CD4-positive, alpha-beta T cell (primary cell): ENCODE data around the gene NT5C2. TPM values are rescaled to one million over a fixed set of nuclear protein-coding genes. Genes with fewer than 3 reads are reported as not detected.
"Not testable (repeated sequence)": the region's sequence is repeated elsewhere in the genome, so short reads cannot be mapped to it uniquely, and the experiment has no call there.

Experiments used
- ATAC-seq: fragments of 200-7000 bp; cut with Tn5 transposase; one replicate; pipeline ENCODE4 v1.10.0; 2022; ENCODE audit warnings: mild to moderate bottlenecking; ENCODE audit not compliant: poor library complexity
- CTCF ChIA-PET: fragments of 350-600 bp; sonication (Branson Sonifier 250); formaldehyde crosslinking; loops from one replicate; lab custom pipeline; 2021; ENCODE audit warnings: antibody characterized with exemption, inconsistent platforms; lab: Charles Lee
- POLR2A ChIA-PET: fragments of 350-600 bp; sonication (Branson Sonifier 250); formaldehyde crosslinking; loops from one replicate; lab custom pipeline; 2021; ENCODE audit warnings: antibody characterized with exemption, inconsistent platforms; lab: Charles Lee
- DNase-seq, 14 experiments: peaks; one replicate each; pipeline ENCODE4 v3.0.0-alpha.2; 2013 to 2020; ENCODE audit warnings: mixed read lengths in 2 of 14
- H3K27ac ChIP-seq, 2 donors: one replicate each; pipeline versions ENCODE4 v1.5.1 to v1.7.0; 2013; ENCODE audit warnings: low read length in 2 of 2, low read depth in 1 of 2, mild to moderate bottlenecking in 1 of 2
- H3K27me3 ChIP-seq, 2 experiments: 1 replicate in 1 of 2; 2 replicates in 1 of 2; pipeline versions ENCODE4 v1.6.1 to v1.7.0; 2013; ENCODE audit warnings: low read length in 2 of 2, control low read depth in 1 of 2, mild to moderate bottlenecking in 1 of 2, moderate library complexity in 1 of 2; ENCODE audit not compliant: insufficient read depth in 2 of 2, control insufficient read depth in 1 of 2
- H3K36me3 ChIP-seq: one replicate; pipeline ENCODE4 v1.6.1; 2013; ENCODE audit warnings: low read length, control low read depth; ENCODE audit not compliant: insufficient read depth
- H3K4me1 ChIP-seq: one replicate; pipeline ENCODE4 v1.6.1; 2013; ENCODE audit warnings: low read length, control low read depth; ENCODE audit not compliant: insufficient read depth
- H3K4me3 ChIP-seq: one replicate; pipeline ENCODE4 v1.5.1; 2013; ENCODE audit warnings: mild to moderate bottlenecking, low read length, moderate library complexity
- H3K9me3 ChIP-seq, 2 experiments: 1 replicate in 1 of 2; 2 replicates in 1 of 2; pipeline versions ENCODE4 v1.6.1 to v1.7.0; 2013; ENCODE audit warnings: low read length in 2 of 2, mild to moderate bottlenecking in 2 of 2, control low read depth in 1 of 2, moderate library complexity in 1 of 2; ENCODE audit not compliant: control insufficient read depth in 1 of 2, insufficient read depth in 1 of 2
- H3K27ac Mint-ChIP-seq: one replicate; pipeline ENCODE4 v1.8.0; 2020; ENCODE audit warnings: mixed read lengths
- H3K27me3 Mint-ChIP-seq: one replicate; pipeline ENCODE4 v1.8.0; 2021; ENCODE audit warnings: mixed read lengths
- H3K36me3 Mint-ChIP-seq: one replicate; pipeline ENCODE4 v1.8.0; 2021; ENCODE audit warnings: low read depth, mixed read lengths
- H3K4me1 Mint-ChIP-seq: one replicate; pipeline ENCODE4 v1.8.0; 2021; ENCODE audit warnings: low read depth, mixed read lengths
- H3K4me3 Mint-ChIP-seq: one replicate; pipeline ENCODE4 v1.8.0; 2020; ENCODE audit warnings: mild to moderate bottlenecking, mixed read lengths
- H3K9me3 Mint-ChIP-seq: one replicate; pipeline ENCODE4 v1.8.0; 2020; ENCODE audit warnings: mixed read lengths
- CTCF ChIP-seq: fragments of 200-600 bp; IDR thresholded peaks from one replicate; pipeline ENCODE4 v1.8.0; 2022; ENCODE audit warnings: antibody characterized with exemption, mild to moderate bottlenecking
- intact Hi-C, 2 experiments: fragments of 100-400 bp; cut with DNase I in 1 of 2; cut with micrococcal nuclease in 1 of 2; formaldehyde crosslinking; loops; one replicate each; pipeline versions ENCODE4 v1.15.1 to v1.9.0; 2023 to 2025; cut with DNase I, micrococcal nuclease
- total RNA-seq, 174 experiments: library from RNA in 2 of 174; stranded (reverse) in 2 of 174; gene quantifications; one replicate each; pipeline ENCODE4 v1.2.3 and lab custom pipeline; 2021 to 2026

Gene NT5C2
- total RNA-seq, 2 experiments from 2014 or later: 43.2 to 47.8 TPM

GRCh38 chr10:103166523-103166922 is 26.5 kb downstream of the NT5C2 start:
- Mint-ChIP-seq H3K36me3 (peaks cover 67% of the 10 kb centered on the region), H3K4me1 (peaks cover 7% of the 10 kb centered on the region), H3K27ac (no peak overlapping the region), H3K27me3 (no peaks in the 10 kb centered on the region), H3K9me3 (peaks cover 2% of the 10 kb centered on the region), H3K4me3 (no peak overlapping the region)
- intact Hi-C loops: no loop called here
- Histone ChIP-seq H3K9me3 (peaks cover 0 to 9% of the 10 kb centered on the region in 2 experiments), H3K36me3 (peaks cover 36% of the 10 kb centered on the region), H3K4me1 (no peaks in the 10 kb centered on the region), H3K27ac (no peak overlapping the region), H3K27me3 (no peaks in the 10 kb centered on the region), H3K4me3 (no peak overlapping the region)
- ChIA-PET CTCF (no interaction called here), POLR2A (no interaction called here)
- ATAC-seq (no peak), DNase-seq (no peak)
- no peak for TF ChIP-seq CTCF

GRCh38 chr10:103163766-103164403 is 29.2 kb downstream of the NT5C2 start:
- H3K27ac Mint-ChIP-seq, H3K27ac ChIP-seq, CTCF ChIA-PET, H3K27me3 ChIP-seq, ATAC-seq, H3K27me3 Mint-ChIP-seq, H3K4me3 ChIP-seq, H3K4me1 Mint-ChIP-seq, H3K4me3 Mint-ChIP-seq, H3K9me3 Mint-ChIP-seq, DNase-seq, H3K4me1 ChIP-seq, H3K9me3 ChIP-seq, intact Hi-C loops: not testable (repeated sequence)
- peaks cover 23% of the 10 kb centered on the region for H3K36me3 ChIP-seq
- H3K36me3 Mint-ChIP-seq: peaks cover 70% of the 10 kb centered on the region
- POLR2A ChIA-PET: interaction anchor here (1.5 kb wide), 1 partner anchor 28 kb away, joined by 5 read pairs; no protein-coding TSS in a partner anchor

GRCh38 chr10:103157246-103157645 is 35.8 kb downstream of the NT5C2 start:
- POLR2A ChIA-PET: no interaction called here
- CTCF ChIA-PET: no interaction called here
- Histone ChIP-seq H3K27me3 (no peaks in the 10 kb centered on the region), H3K4me3 (no peak overlapping the region), H3K36me3 (peaks cover 18% of the 10 kb centered on the region), H3K9me3 (no peaks in the 10 kb centered on the region), H3K27ac (no peak overlapping the region), H3K4me1 (no peaks in the 10 kb centered on the region)
- no peak for ATAC-seq
- no peak for DNase-seq
- Mint-ChIP-seq H3K27ac (no peak overlapping the region), H3K36me3 (peaks cover 54% of the 10 kb centered on the region), H3K27me3 (no peaks in the 10 kb centered on the region), H3K4me3 (no peak overlapping the region), H3K4me1 (no peaks in the 10 kb centered on the region), H3K9me3 (no peaks in the 10 kb centered on the region)
- intact Hi-C loops: no loop called here
- no peak for TF ChIP-seq CTCF
